Esophagus (tissue), 2 donors: ENCODE measurements around the gene ITGA11. TPM values are rescaled to one million over a fixed set of nuclear protein-coding genes. Genes with fewer than 3 reads are reported as not detected.
"Not testable (repeated sequence)": the region's sequence is repeated elsewhere in the genome, so short reads cannot be mapped to it uniquely, and the experiment has no call there.

Experiments
- H3K27ac ChIP-seq, 2 donors: one replicate each; pipeline ENCODE4 v1.5.1; 2013; ENCODE audit warnings: low read depth in 2 of 2, mild to moderate bottlenecking in 2 of 2, inconsistent platforms in 1 of 2, low read length in 1 of 2, moderate library complexity in 1 of 2
- H3K27me3 ChIP-seq, 2 donors: one replicate each; pipeline ENCODE4 v1.6.1; 2013; ENCODE audit warnings: low read length in 2 of 2, control low read depth in 1 of 2, mild to moderate bottlenecking in 1 of 2; ENCODE audit not compliant: insufficient read depth in 2 of 2, control insufficient read depth in 1 of 2
- H3K36me3 ChIP-seq, 2 donors: one replicate each; pipeline ENCODE4 v1.6.1; 2013; ENCODE audit warnings: low read length in 1 of 2; ENCODE audit not compliant: control insufficient read depth in 2 of 2, insufficient read depth in 2 of 2
- H3K4me1 ChIP-seq, 2 donors: one replicate each; pipeline ENCODE4 v1.6.1; 2013; ENCODE audit warnings: low read length in 1 of 2; ENCODE audit not compliant: control insufficient read depth in 2 of 2, insufficient read depth in 2 of 2
- H3K4me3 ChIP-seq, 2 donors: one replicate each; pipeline ENCODE4 v1.5.1; 2013; ENCODE audit warnings: low read length in 2 of 2, mild to moderate bottlenecking in 2 of 2, low read depth in 1 of 2, moderate library complexity in 1 of 2
- H3K9me3 ChIP-seq, 2 donors: one replicate each; pipeline ENCODE4 v1.6.1; 2013; ENCODE audit warnings: mild to moderate bottlenecking in 2 of 2, low read depth in 1 of 2, low read length in 1 of 2, moderate library complexity in 1 of 2; ENCODE audit not compliant: control insufficient read depth in 2 of 2, insufficient read depth in 1 of 2
- WGBS, 2 donors: extraction: QIAGEN DNeasy Blood & Tissue Kit; methylation state at CpG; one replicate each; pipeline ENCODE4 v1.1.7; 2013; 5-methylcytosine and 5-hydroxymethylcytosine counted together
- polyA plus RNA-seq, 2 donors: library from polyadenylated mRNA; stranded (reverse); fragments of 200-250 nt; gene quantifications; one replicate each; pipeline ENCODE4 v1.2.3, GENCODE V29; 2013
- donor health status: healthy with polysubstance abuse.
- donor health status: Bipolar disorder and iron deficiency.

The ITGA11 gene
- polyA plus RNA-seq, 2 donors = 0.14 to 0.45 TPM

DNA sequence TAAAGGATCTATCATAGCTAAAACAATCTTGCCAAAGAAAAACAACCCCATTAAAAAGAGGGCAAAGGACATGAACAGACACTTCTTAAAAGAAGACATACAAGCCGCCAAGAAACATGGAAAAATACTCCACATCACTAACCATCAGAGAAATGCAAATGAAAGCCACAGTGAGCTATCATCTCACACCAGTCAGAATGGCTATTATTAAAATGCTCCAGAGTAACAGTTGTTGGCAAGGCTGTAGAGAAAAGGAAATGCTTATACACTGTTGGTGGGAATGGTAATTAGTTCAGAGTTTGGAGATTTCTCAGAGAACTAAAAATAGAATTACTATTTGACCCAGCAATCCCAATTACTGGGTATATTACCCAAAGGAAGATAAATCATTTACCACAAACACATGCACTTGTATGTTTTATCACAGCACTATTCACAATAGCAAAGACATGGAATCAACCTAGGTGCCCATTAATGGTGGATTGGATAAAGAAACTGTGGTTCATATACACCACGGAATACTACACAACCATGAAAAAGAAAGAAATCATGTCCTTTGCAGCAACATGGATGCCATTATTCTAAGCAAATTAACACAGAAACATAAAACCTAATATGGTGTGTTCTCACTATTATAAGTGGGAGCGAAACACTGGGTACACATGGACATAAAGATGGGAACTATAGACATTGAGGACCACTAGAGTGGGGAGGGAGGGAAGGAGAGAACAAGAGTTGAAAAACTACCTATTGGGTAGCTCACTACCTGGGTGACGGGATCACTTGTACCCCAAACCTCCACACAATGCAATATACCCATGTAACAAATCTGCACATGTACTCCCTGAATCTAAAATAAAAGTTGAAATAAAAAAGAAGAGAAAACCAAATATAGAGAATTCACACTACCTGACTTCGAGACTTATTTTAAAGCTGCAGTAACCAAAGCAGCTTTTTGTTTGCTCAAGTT is 32.6 kb downstream of the ITGA11 start:
- 82 to 88% methylated on average over 5 of the region's 5 CpGs for WGBS, 2 donors
- Histone ChIP-seq H3K27ac (no peak overlapping the region), H3K9me3 (peaks cover 0 to 5% of the 10 kb centered on the region in 2 donors), H3K4me3 (no peak overlapping the region), H3K27me3 (no peaks in the 10 kb centered on the region), H3K36me3 (no peaks in the 10 kb centered on the region), H3K4me1 (peaks cover 0 to 3% of the 10 kb centered on the region in 2 donors)

DNA sequence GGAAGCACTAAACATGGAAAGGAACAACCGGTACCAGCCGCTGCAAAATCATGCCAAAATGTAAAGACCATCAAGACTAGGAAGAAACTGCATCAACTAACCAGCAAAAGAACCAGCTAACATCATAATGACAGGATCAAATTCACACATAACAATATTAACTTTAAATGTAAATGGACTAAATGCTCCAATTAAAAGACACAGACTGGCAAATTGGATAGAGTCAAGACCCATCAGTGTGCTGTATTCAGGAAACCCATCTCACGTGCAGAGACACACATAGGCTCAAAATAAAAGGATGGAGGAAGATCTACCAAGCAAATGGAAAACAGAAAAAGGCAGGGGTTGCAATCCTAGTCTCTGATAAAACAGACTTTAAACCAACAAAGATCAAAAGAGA is 34.0 kb downstream of the ITGA11 start:
- H3K9me3 ChIP-seq, H3K4me3 ChIP-seq, H3K27ac ChIP-seq, H3K27me3 ChIP-seq, H3K4me1 ChIP-seq, H3K36me3 ChIP-seq: not testable (repeated sequence)
- WGBS, 2 donors = no CpG with 5 or more reads among the region's 3 CpGs

DNA sequence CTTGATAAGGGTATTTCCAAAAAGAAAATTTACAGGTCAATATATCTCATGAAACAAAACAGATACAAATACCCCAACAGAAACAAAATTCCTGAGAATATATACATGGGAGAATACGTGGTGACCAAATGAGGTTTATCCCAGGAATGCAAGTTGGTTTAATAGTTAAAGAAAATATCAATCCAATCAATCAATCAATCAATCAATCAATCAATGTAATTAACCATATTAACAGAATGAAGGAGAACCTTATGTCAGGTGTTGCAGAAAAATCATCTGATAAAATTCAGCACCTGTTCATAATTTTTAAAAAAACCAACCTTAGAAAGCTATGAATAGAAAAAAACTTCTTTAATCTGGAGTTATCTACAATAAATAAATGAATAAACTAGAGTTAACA is 35.9 kb downstream of the ITGA11 start:
- no peaks in the 10 kb centered on the region for H3K4me1 ChIP-seq
- WGBS, 2 donors = 73 to 85% methylated on average over 1 of the region's 1 CpG
- H3K9me3 ChIP-seq = no peaks in the 10 kb centered on the region
- no peak overlapping the region for H3K4me3 ChIP-seq
- no peaks in the 10 kb centered on the region for H3K36me3 ChIP-seq
- H3K27ac ChIP-seq = no peak overlapping the region
- H3K27me3 ChIP-seq = peaks cover 0 to 2% of the 10 kb centered on the region in 2 donors

DNA sequence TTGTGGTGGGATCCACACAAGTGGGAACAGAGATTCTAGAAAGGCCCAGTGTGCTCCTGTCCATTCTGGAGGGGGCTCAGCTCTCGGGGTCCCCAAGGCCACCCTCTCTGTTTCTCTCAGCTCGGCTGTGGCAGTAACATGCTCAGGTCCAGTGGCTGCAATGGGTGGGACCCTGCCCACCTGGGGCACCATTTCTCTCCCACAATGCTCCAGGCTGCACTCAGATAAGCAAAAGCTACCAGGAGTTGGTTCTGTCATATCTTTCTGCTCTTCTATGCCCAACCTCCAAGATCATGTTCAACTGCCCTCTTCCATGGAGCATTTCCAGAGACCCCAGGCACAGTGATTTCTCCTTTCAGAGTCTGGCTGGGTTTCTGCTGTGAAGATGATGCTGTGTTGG is 40.8 kb downstream of the ITGA11 start:
- H3K4me3 ChIP-seq = no peak overlapping the region
- no peaks in the 10 kb centered on the region for H3K9me3 ChIP-seq
- peaks cover 0 to 2% of the 10 kb centered on the region in 2 donors for H3K4me1 ChIP-seq
- 90 to 100% methylated on average over 2 of the region's 2 CpGs for WGBS, 2 donors
- H3K27me3 ChIP-seq = peaks cover 0 to 2% of the 10 kb centered on the region in 2 donors
- H3K36me3 ChIP-seq = no peaks in the 10 kb centered on the region
- H3K27ac ChIP-seq = no peak overlapping the region

DNA sequence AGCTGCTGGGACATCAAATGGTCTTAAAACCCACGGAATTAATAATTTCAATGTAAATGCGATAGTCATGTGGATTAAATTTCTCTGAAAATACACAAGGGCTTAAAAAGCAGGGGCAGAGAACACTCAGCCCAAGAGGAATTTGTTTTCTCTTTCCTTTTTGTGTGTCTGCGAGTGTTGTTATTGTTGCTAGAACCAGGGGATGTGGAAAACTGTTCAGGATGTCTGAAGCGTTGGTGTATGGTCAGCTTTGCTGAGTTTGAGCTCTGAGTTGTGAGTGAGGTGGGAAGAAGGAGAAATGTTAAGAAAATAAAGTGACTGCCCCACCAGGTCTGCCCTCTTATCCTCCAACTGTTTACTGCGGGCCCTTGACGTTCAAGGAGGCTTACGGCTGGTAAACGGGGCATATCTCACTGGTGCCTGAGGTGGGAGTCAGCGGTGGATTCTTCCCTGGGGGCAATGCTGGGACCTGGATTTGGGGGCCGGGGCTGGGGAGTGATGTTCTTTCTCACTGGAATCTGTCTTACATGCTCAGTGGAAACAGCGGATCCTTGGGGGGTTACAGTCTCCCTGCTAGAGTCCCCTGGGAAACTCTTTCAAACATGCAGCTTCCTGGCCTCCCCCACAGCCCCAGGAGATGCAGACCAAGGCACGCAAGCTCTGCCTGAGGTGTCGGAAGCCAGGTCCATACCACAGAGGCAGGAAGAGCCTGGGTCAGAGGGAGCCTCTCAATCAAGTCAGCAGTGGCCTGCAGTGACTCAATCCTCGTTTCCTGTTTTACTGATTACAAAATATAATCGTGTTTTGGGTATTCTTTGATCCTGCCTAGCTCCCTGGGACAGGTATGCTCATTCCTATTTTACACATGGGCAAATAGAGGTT is 41.8 kb downstream of the ITGA11 start:
- H3K27me3 ChIP-seq = peaks cover 0 to 2% of the 10 kb centered on the region in 2 donors
- H3K27ac ChIP-seq = no peak overlapping the region
- H3K4me1 ChIP-seq = peaks cover 0 to 2% of the 10 kb centered on the region in 2 donors
- H3K4me3 ChIP-seq = no peak overlapping the region
- 78 to 79% methylated on average over 15 of the region's 15 CpGs for WGBS, 2 donors
- H3K36me3 ChIP-seq = no peaks in the 10 kb centered on the region
- no peaks in the 10 kb centered on the region for H3K9me3 ChIP-seq

DNA sequence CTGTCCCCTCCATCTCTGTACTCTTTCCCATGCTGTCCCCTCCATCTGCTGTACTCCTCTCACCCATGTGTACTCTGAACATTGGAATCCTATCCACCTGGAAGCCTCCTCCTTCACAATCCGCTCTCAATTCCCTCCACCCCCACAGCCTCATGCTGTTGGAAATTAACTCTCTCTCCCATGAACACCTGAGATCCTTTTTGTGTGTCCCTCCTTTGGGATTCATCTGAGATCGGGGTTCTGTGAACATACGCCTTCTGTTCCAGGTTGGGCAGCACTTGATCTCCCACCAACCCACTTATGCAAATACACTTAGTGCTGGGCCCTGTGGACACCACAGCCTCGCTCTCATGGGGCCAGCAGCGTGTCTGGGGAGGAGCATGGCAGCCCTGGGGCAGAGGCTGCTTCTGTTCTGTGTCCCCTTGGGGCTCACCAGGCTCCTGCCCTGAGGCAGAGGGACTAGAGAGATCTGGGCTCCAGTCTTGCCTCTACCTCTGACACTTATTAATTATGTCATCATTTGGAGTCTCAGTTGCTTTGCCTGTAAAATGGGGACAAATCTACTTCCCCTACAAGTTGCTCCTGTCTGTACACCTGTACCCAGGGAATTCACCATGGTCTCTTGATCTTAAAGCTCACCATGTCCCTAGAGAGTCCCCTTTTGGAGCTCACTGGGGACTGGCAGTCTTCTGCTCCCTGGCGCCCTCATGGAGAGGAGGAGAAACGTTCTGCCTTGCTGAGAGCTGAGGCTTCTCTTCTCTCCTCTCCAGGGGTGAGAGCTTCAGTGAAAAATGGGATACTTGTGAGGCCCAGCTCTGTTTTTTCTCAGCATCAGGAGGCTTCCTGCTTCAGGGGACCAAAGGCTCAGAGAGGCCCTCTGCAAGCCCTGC is 42.7 kb downstream of the ITGA11 start:
- Histone ChIP-seq H3K4me1 (peaks cover 0 to 2% of the 10 kb centered on the region in 2 donors), H3K27ac (no peak overlapping the region), H3K9me3 (no peaks in the 10 kb centered on the region), H3K36me3 (no peaks in the 10 kb centered on the region), H3K27me3 (peaks cover 0 to 2% of the 10 kb centered on the region in 2 donors), H3K4me3 (no peak overlapping the region)
- WGBS, 2 donors = 80 to 84% methylated on average over 7 of the region's 7 CpGs

DNA sequence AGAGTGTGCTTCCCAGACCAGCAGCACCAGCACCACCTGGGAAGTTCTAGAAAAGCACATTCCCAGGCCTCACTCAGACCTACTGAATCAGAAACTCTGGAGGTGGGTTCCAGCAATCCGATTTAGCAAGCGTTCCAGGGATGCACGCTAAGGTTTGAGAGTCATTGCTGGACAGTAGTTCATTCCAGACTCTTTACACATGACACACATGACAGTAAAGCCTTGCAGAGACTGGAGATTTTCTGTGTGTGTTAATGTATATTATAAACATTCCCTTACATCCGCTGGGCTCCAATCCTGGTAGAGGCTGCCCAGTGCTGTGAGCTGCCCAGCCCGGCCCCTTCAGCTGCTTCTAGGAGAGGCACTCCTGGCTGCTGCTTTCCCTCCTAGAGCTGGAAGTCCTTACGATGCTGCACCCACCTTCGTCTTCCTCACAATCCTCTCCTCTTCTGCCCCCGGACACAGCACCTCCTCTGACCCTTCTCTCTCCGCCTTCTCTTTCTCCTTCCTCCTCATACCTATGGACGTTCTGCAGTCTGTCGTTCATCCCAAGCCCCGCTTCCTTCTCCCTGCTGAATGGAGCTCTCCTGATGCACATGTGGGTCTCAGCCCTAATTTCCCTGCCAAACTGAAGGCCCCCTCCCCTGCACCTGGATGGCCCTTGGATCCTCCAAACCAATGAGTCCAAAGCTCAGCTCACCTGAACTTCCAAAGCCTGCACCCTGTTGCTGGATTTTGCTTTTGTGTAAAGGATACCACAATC is 44.4 kb downstream of the ITGA11 start:
- H3K27ac ChIP-seq = no peak overlapping the region
- no peaks in the 10 kb centered on the region for H3K9me3 ChIP-seq
- 80 to 81% methylated on average over 12 of the region's 12 CpGs for WGBS, 2 donors
- H3K27me3 ChIP-seq = peaks cover 0 to 2% of the 10 kb centered on the region in 2 donors
- no peak overlapping the region for H3K4me3 ChIP-seq
- H3K4me1 ChIP-seq = peaks cover 0 to 2% of the 10 kb centered on the region in 2 donors
- no peaks in the 10 kb centered on the region for H3K36me3 ChIP-seq

DNA sequence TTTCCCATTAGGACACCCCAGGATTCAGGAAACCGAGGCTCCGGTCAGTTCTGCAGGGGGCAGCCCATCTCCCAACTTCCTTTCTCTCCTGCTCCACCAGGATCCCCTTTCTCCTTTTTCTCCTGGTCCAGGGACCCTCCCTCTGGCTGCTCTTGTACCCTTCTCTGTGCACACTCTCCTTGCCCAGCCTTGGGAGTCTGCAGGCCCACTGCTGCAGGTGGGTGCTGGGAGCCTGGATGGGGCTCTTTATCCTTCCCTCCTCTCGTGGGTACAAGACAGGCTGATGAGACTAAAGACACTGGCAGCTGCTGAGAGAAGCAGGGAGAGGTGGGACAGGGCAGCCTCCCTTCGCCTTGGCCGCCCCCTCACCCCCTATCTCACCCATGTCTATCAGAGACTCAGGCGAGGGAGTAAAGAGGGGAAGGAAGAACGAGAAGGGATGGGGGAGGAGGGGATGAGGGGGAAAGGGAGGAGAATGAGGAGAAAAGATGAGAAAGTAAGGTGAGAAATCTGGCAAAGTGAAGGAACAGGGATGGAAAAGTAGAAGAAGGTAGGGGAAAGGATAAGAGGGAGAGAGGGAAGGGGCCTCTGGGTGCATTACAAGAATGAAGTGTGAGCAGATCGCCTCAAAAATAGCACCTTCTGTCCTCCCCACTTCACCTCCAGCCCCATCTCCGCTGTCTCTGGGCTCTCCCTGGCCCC is 45.2 kb downstream of the ITGA11 start:
- H3K27me3 ChIP-seq = peaks cover 0 to 2% of the 10 kb centered on the region in 2 donors
- H3K4me3 ChIP-seq = no peak overlapping the region
- 79% methylated on average over 9 of the region's 9 CpGs for WGBS, 2 donors
- no peak overlapping the region for H3K27ac ChIP-seq
- no peaks in the 10 kb centered on the region for H3K36me3 ChIP-seq
- peaks cover 0 to 2% of the 10 kb centered on the region in 2 donors for H3K4me1 ChIP-seq
- no peaks in the 10 kb centered on the region for H3K9me3 ChIP-seq
